SHP77 (cell line): ENCODE measurements around the gene ARF3.
A peak's percentile ranks its signal among the peaks of the same experiment; 100 is the strongest.
"Not testable (repeated sequence)": the region's sequence is repeated elsewhere in the genome, so short reads cannot be mapped to it uniquely, and the experiment has no call there.

Source experiments
- DNase-seq, 2 experiments: peaks; one replicate each; lab custom pipeline; 2025; lab: John Stamatoyannopoulos, UW

The ARF3 gene

GRCh38 chr12:48929551-48929950 is 27.7 kb downstream of the ARF3 start:
- no peak for DNase-seq

- no peak for DNase-seq
Observed at GRCh38 chr12:48927261-48927660, 30.0 kb downstream of the ARF3 start.

- no peak for DNase-seq
Observed at GRCh38 chr12:48925304-48926011, 31.8 kb downstream of the ARF3 start, which contains the start of gene FKBP11. FKBP11 (minus strand) TSS chr12:48925492; CDS start chr12:48925428, 64 bp downstream.

- no peak for DNase-seq
Observed at GRCh38 chr12:48924617-48925303, 32.5 kb downstream of the ARF3 start.

GRCh38 chr12:48923117-48923516 is 34.2 kb downstream of the ARF3 start:
- no peak for DNase-seq

GRCh38 chr12:48917857-48918537 is 39.3 kb downstream of the ARF3 start:
- DNase-seq: no peak

GRCh38 chr12:48910196-48910595 is 47.1 kb downstream of the ARF3 start:
- no peak for DNase-seq

GRCh38 chr12:48909698-48910097 is 47.6 kb downstream of the ARF3 start:
- not testable (repeated sequence) for DNase-seq

GRCh38 chr12:48907245-48907644 is 50.0 kb downstream of the ARF3 start:
- no peak for DNase-seq

GRCh38 chr12:48903982-48904411 is 53.3 kb downstream of the ARF3 start:
- peak; percentile 83 to 91 for DNase-seq

GRCh38 chr12:48903363-48903981 is 53.8 kb downstream of the ARF3 start:
- DNase-seq: no peak

- no peak for DNase-seq
Observed at GRCh38 chr12:48901278-48901677, 56.0 kb downstream of the ARF3 start.

GRCh38 chr12:48899651-48900050 is 57.6 kb downstream of the ARF3 start:
- DNase-seq: no peak

GRCh38 chr12:48894271-48894670 is 63.0 kb downstream of the ARF3 start:
- DNase-seq: no peak

- DNase-seq: peak; percentile 63 to 65
Observed at GRCh38 chr12:48890657-48891418, 66.4 kb downstream of the ARF3 start.

GRCh38 chr12:48889679-48890078 is 67.6 kb downstream of the ARF3 start:
- no peak for DNase-seq
